Measurements from ENCODE around the gene PRKCSH. TPM values are rescaled to one million over a fixed set of nuclear protein-coding genes. Genes with fewer than 3 reads are reported as not detected.

Gene PRKCSH
- total RNA-seq, 1 experiment from 2014 or later: 256 TPM

- H3K9me3 ChIP-seq: no peaks in the 10 kb centered on the region
- H3K36me3 ChIP-seq: peaks cover 2% of the 10 kb centered on the region; the same call in 1 of the 2 replicates
- H3K27me3 ChIP-seq: peaks cover 25% of the 10 kb centered on the region
- H3K4me3 ChIP-seq: peak within 1 kb of the TSS; percentile 38; the same call in 1 of the 2 replicates
- DNase-seq: no peak
Observed at GRCh38 chr19:11480715-11481533, 45.5 kb downstream of the PRKCSH start, which contains the start of gene ELAVL3. Gene ELAVL3 (minus strand): TSS chr19:11481046. CDS start chr19:11480608, 438 bp downstream.

GRCh38 chr19:11481534-11482383 lies 46.3 kb downstream of the PRKCSH start:
- peak overlapping the region; percentile 38 for H3K4me3 ChIP-seq
- DNase-seq: peak; percentile 96
- peaks cover 2% of the 10 kb centered on the region; the same call in 1 of the 2 replicates for H3K36me3 ChIP-seq
- H3K9me3 ChIP-seq: no peaks in the 10 kb centered on the region
- H3K27me3 ChIP-seq: peaks cover 25% of the 10 kb centered on the region

DNA sequence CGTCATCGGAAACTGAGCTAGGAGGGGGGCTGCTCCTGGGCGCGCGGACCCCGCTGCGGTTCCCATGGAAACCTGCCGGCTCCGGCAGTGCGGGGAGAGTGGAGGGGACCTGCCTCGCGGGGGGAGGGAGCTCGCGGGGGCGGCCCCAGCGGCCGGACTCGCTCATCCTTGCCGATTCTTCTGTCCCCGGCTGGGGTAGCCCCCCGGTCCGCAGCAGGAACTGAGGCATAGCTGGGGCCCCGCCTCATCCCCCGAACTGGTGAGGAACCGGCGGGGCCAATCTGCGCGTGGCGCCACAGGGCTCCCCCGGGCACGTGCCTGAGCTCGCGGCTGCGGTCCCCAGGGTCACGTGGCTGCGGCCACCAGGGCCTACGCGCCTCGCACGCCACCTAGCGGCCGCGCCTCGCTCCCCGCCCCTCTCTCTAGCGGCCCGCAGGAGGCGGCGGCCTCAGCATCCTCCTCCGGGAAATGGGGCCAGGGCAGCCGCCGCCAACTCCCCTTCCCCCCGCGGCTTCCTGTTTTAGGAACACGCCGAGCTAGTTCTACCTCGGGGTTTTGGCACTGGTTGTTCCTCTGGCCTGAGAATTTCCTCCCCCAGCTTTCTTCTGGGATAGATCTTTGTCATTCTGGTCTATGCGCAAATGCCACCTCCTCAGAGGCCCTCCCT lies 47.1 kb downstream of the PRKCSH start:
- H3K4me3 ChIP-seq: peak overlapping the region; percentile 38
- H3K27me3 ChIP-seq: peaks cover 25% of the 10 kb centered on the region
- H3K9me3 ChIP-seq: no peaks in the 10 kb centered on the region
- DNase-seq: peak; percentile 91
- peaks cover 2% of the 10 kb centered on the region; the same call in 1 of the 2 replicates for H3K36me3 ChIP-seq

GRCh38 chr19:11483366-11484111 lies 48.1 kb downstream of the PRKCSH start:
- peaks cover 2% of the 10 kb centered on the region; the same call in 1 of the 2 replicates for H3K36me3 ChIP-seq
- no peak overlapping the region for H3K4me3 ChIP-seq
- H3K27me3 ChIP-seq: peaks cover 25% of the 10 kb centered on the region
- DNase-seq: no peak
- H3K9me3 ChIP-seq: no peaks in the 10 kb centered on the region

- H3K36me3 ChIP-seq: peaks cover 2% of the 10 kb centered on the region
- no peak for DNase-seq
- H3K27me3 ChIP-seq: peaks cover 21% of the 10 kb centered on the region
- no peak overlapping the region for H3K4me3 ChIP-seq
- H3K9me3 ChIP-seq: no peaks in the 10 kb centered on the region
Observed at GRCh38 chr19:11485245-11485837, 49.9 kb downstream of the PRKCSH start.

DNA sequence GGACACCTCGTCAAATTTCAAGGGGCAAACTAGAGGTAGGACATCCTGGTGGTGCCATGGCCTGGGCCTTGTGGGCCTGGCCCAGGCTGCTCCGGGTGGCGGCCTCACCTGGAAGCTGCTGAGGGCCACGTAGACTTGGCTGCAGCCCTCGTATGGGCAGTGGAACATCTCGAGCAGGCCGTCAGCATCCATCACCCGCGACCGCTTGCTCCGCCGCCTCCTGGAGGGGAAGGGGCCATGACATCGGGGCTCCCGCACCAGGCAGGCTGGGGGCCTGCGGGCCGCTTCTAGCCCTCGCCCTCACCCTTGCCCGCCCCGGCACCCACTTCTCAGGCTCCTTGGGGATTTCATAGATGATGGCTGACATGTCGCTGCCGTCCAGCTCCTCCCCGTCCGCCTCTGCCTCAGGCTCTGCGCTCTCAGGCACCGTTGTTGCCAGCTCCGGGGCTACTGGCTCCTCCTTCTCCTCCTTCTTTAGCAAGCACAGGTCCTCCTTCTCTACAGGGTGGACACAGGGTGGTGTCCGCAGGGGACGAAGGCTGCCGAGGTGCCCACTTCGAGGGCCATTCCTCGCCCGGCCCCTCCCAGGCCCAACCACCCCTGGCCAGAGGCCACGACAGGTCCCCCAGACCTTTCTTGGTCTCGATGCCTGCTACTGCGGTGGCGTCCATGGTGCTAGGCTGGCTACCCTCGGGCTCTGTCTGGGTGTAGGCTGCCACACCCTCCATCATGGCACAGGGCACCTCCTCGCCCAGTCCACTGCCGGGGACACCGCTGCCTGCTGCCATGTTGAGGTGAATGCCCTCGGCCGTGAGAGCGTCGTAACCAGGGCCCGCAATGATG lies 51.4 kb downstream of the PRKCSH start:
- Histone ChIP-seq H3K36me3 (peaks cover 2% of the 10 kb centered on the region), H3K9me3 (no peaks in the 10 kb centered on the region), H3K27me3 (peaks cover 6% of the 10 kb centered on the region), H3K4me3 (no peak overlapping the region)
- no peak for DNase-seq

DNA sequence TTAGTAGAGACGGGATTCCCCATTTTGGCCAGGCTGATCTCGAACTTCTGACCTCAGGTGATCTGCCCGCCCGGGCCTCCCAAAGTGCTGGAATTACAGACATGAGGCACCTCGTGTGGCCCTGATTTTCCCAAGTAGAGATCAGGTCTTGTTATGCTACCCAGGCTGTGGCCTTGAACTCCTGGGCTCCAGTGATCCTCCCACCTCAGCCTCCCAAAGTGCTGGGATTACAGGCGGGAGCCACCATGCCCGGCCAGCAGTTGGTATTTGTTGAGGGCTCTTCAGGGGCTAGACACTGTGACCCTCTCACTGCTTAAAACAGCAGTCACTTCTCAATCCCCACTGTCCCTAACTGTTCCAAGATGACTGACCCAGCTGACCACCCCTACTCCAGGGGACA lies 53.9 kb downstream of the PRKCSH start:
- H3K4me3 ChIP-seq: no peak overlapping the region
- no peaks in the 10 kb centered on the region for H3K27me3 ChIP-seq
- peaks cover 4% of the 10 kb centered on the region; the same call in 1 of the 2 replicates for H3K36me3 ChIP-seq
- no peaks in the 10 kb centered on the region for H3K9me3 ChIP-seq
- DNase-seq: no peak

GRCh38 chr19:11494634-11495285 lies 59.3 kb downstream of the PRKCSH start:
- no peak overlapping the region for H3K4me3 ChIP-seq
- H3K27me3 ChIP-seq: no peaks in the 10 kb centered on the region
- no peaks in the 10 kb centered on the region for H3K9me3 ChIP-seq
- DNase-seq: no peak
- H3K36me3 ChIP-seq: peaks cover 22% of the 10 kb centered on the region

DNA sequence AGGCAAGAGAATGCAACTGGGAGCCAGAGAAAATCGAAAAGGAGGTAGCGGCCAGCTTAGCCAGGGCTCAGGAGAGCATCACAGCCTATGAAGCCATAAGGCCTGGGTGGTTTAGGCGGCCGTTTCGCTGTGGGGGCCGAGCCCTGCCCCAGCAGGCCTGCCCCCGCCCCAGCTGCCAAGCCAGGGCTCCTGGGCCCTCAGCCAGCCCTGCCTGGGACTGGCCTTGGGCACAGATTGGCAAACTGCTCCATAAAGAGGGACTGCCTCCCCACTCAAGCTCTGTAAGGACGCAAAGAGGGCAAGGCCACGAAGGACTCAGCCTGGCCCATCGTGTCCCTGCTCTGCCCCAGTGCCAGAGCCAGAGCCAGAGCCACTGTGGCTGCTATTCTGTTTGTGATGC lies 60.0 kb downstream of the PRKCSH start:
- Histone ChIP-seq H3K36me3 (peaks cover 22% of the 10 kb centered on the region), H3K9me3 (no peaks in the 10 kb centered on the region), H3K4me3 (no peak overlapping the region), H3K27me3 (no peaks in the 10 kb centered on the region)
- DNase-seq: no peak

- Histone ChIP-seq H3K36me3 (peaks cover 22% of the 10 kb centered on the region), H3K27me3 (no peaks in the 10 kb centered on the region), H3K9me3 (no peaks in the 10 kb centered on the region), H3K4me3 (no peak overlapping the region)
- no peak for DNase-seq
Observed at GRCh38 chr19:11495885-11496284, 60.5 kb downstream of the PRKCSH start.

GRCh38 chr19:11496391-11497163 lies 61.1 kb downstream of the PRKCSH start:
- no peak overlapping the region for H3K4me3 ChIP-seq
- H3K36me3 ChIP-seq: peaks cover 22% of the 10 kb centered on the region
- no peaks in the 10 kb centered on the region for H3K27me3 ChIP-seq
- peak; percentile 92 for DNase-seq
- H3K9me3 ChIP-seq: no peaks in the 10 kb centered on the region

DNA sequence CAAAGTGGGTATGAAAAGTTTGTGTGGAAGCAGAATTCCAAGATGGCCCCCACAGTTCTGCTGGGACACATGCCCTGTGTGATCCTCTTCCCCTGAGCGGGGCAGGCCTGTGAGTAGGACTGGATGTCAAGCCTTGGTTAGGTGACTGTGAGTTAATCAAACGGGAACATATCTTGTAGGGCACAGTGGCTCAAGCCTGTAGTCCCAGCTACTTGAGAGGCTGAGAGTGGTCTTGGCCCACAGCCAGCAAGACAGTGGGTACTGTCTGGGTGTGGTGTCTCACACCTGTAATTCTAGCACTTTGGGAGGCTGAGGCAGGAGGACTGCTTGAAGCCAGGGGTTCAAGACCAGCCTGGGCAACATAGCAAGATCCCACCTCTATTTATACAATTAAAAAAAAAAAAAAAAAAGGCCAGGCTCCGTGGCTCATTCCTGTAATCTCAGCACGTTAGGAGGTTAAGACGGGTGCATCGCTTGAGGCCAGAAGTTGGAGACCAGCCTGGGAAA lies 63.8 kb downstream of the PRKCSH start:
- Histone ChIP-seq H3K4me3 (no peak overlapping the region), H3K9me3 (no peaks in the 10 kb centered on the region), H3K27me3 (no peaks in the 10 kb centered on the region), H3K36me3 (peaks cover 18% of the 10 kb centered on the region)
- DNase-seq: no peak

GRCh38 chr19:11499890-11500420 lies 64.5 kb downstream of the PRKCSH start:
- Histone ChIP-seq H3K9me3 (no peaks in the 10 kb centered on the region), H3K4me3 (no peak overlapping the region), H3K27me3 (no peaks in the 10 kb centered on the region), H3K36me3 (peaks cover 14% of the 10 kb centered on the region)
- no peak for DNase-seq

Measured in MG63 (cell line).